HG02678 (cell line): ENCODE data around the gene FAM228A.
"Not testable (repeated sequence)": the region's sequence is repeated elsewhere in the genome, so short reads cannot be mapped to it uniquely, and the experiment has no call there.

Experiments
- ATAC-seq: cut with Tn5 transposase; IDR thresholded peaks from one replicate; pipeline ENCODE4 v1.9.1; 2021; ENCODE audit warnings: mild to moderate bottlenecking, moderate library complexity; ENCODE audit not compliant: unreplicated experiment

The FAM228A gene

DNA sequence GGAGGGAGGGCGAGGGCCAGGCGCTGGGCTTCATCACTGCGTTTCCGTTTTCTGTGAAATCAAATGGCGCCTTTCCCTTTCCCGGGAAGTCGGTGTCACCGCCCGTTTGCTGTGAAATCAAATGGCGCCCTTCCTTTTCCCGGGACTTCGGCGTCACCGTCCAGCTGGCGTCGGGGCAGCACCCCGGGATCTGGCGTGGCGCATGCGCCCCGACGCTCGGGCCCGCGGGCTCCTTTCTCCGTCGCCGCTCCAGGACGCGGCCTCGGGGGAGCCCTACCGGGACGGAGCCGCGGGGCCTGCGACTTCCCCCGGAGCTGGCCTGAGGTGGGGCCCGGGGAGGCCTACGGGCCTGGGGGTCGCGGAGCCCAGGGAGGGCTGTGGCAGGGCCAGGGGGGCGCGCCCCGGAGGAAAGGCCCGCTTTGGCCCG lies at the start of gene FAM228A:
Gene FAM228A (plus strand): TSS at position 203 of the 427 bp plus-strand sequence. CDS start 428 bp downstream, outside the sequence.
- no peak for ATAC-seq

- no peak for ATAC-seq
These were observed 48.9 kb upstream of the FAM228A start for GRCh38 chr2:24125956-24126355.

- no peak for ATAC-seq
These were observed 42.3 kb upstream of the FAM228A start for GRCh38 chr2:24132543-24132942.

GRCh38 chr2:24140305-24140704 lies 34.5 kb upstream of the FAM228A start:
- ATAC-seq = not testable (repeated sequence)

- no peak for ATAC-seq
These were observed 27.5 kb upstream of the FAM228A start for GRCh38 chr2:24147364-24147763.

DNA sequence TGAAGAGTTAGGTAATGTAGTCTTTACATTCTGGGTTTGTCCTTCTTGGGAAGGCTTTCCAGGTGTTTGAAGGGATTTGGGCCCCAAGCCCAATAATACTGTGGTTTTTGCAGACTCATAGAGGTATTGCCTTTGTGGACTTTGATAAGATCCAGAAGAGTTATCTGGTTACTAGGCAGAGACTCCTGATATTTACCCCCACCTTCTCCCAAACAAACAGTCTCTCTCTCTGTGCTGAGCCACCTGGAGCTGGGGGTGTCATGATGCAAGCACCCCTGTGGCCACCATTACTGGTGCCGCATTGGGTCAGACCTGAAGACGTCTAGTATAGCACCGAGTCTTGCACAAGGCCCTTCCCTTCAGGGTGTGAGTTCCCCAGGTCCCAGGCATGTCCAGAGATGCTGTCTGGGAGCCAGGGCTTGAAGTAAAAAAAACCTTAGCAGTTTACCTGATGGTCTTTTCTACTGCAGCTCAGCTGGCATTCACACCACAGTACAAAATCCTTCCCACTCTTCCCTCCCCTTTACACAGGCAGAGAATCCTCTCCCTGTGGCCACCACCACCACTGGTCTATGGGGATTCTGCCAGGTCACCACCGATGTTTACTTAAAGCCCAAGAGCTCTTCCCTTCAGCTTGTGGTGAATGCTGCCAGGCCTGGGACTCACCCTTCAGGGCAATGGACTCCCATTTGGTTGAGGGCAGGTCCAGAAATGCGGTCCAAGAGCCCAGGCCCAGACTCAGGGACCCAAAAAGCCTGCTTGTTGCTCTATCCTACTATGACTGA lies 22.2 kb upstream of the FAM228A start:
- no peak for ATAC-seq

GRCh38 chr2:24153478-24153877 lies 21.4 kb upstream of the FAM228A start:
- ATAC-seq = no peak

- no peak for ATAC-seq
These were observed 16.7 kb upstream of the FAM228A start for GRCh38 chr2:24158131-24158530.

DNA sequence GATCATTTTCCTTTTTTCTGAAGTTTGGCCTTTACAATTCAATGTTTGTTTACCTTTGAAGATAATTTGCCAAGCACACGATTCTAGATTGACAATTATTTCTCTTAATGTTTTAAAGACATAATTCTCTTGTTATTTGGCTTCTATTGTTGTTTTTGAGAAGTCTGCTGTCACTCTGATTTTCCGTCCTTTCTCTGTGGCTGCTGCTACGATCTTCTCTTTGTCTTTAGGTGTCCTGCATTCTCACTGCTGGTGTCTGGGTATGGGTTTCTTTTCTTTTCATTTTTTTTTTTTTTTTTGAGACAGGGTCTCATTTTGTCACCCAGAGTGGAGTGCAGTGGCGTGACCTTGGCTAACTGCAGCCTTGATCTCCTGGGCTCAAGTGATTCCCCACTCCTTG lies 15.1 kb upstream of the FAM228A start:
- ATAC-seq = no peak

- ATAC-seq = no peak
These were observed 14.1 kb upstream of the FAM228A start for GRCh38 chr2:24160761-24161160.

GRCh38 chr2:24162494-24162893 lies 12.4 kb upstream of the FAM228A start:
- no peak for ATAC-seq

- ATAC-seq = no peak
These were observed 11.7 kb upstream of the FAM228A start for GRCh38 chr2:24163186-24163585.

GRCh38 chr2:24163601-24164000 lies 11.3 kb upstream of the FAM228A start:
- no peak for ATAC-seq

- ATAC-seq = peak; percentile 87
These were observed 10.4 kb upstream of the FAM228A start for GRCh38 chr2:24164416-24164973.

- no peak for ATAC-seq
These were observed 5.8 kb upstream of the FAM228A start for GRCh38 chr2:24169023-24169422.

DNA sequence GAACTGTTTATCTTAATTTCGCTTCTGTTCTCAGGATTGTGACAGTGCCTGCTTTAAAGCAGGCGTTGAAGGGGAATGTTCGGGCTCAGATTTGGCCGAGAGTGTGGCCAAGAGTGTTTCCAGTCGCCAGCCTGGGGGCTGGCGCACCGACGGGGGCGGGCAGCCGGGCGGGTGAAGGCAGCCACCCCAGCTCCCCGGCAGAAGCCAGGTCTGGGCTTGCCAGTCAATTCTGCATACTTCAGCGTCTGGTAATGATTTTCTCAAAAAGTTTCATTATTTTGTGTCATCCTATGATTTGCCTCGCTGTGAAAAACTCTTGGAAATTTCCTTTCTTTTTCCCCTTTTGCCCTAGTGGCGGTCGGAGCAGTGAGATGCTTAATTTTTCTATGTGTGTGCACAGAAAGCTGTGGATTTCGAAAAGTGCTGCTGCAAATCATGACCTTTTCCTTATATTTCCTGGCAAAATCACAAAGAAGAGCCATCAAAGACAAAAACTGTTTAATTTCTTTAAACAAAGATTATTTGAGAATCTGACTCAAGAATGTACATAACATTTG lies 856 bp downstream of the FAM228A start:
- no peak for ATAC-seq

GRCh38 chr2:24176326-24176725 lies 1.5 kb downstream of the FAM228A start:
- ATAC-seq = no peak

DNA sequence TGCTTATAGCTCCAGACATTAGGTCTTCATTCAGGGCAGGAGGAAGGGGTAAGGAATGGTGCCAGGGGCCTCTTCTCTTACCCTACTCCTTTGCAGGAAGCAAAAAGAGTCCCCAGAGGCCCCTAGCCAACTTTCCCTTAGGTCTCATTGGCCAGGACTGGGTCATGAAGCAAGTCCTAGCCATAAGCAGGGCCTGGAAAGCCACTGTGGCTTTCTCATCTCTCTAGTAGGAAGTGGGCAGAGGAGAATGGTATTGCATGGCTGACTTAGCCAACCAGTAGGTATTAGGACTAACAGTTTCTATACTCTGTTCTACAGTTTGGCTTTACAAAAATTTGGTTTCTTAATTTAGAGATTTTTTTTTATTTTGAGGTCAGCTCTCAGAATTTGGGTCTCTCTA lies 4.8 kb downstream of the FAM228A start:
- ATAC-seq = no peak

- no peak for ATAC-seq
These were observed 7.0 kb downstream of the FAM228A start for GRCh38 chr2:24181849-24182248.

DNA sequence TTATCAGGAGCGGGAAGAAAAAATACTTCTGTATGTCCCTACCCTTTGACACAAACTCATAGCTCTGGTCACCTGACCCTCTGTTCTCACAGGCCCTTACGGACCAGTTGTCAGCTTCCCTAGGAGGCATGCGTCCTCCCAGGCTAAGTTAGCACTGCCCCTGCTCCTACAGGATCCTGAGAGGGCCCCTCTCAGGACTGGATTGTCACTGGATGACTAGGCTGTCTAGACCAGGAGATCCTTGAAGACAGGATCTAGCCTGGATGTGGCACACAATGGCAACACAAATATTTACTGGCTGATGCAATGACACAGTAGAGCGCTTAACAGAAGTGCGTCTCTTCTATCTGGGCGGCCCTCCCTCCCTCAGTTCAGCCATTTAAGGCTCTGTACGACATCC lies 7.7 kb downstream of the FAM228A start:
- no peak for ATAC-seq

DNA sequence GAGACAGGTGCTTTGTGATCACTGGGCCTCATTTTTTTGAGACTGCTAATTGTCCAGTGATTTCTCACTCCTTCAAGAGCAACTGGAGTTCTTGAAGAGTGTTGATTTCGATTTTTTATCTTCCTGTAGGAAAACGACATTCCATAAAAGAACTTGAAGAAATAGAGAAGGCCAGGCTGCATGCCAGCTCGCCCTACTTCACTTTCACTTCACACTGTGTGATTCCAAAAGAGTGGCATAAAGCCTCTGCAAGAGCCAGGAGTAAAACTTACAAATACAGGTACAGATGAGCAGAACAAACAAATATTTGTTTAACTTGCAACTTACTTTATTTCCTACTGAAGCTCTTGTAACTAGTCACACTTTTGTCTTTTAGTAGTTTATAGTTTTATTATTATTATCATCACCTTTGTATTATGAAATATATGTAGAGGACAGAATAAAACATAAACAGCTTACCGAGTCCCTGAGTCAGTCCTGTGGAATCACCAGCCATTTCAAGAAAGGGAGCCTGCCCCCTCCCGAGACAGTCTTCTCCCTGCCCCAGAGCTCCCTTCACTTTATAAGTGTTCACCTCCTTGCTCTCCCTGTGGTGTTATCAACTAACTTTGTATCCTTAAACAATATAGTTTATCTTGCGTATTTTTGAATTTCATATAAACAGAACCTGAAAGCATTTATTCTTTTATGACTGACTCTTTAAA lies 8.7 kb downstream of the FAM228A start:
- no peak for ATAC-seq

GRCh38 chr2:24189551-24189950 lies 14.7 kb downstream of the FAM228A start:
- ATAC-seq = no peak
